22Rv1 (cell line): Measurements from ENCODE around the gene SLC19A1.

Source experiments
- ZFX ChIP-seq: fragments of 450-650 bp; IDR thresholded peaks from 2 replicates; pipeline ENCODE4 v1.6.1; 2017; ENCODE audit warnings: antibody characterized with exemption, borderline replicate concordance
- TF ChIP-seq, protein P1 (sequence below): fragments of 450-650 bp; IDR thresholded peaks from 2 replicates; pipeline ENCODE4 v1.5.1; 2017; ENCODE audit warnings: mild to moderate bottlenecking

DNA sequence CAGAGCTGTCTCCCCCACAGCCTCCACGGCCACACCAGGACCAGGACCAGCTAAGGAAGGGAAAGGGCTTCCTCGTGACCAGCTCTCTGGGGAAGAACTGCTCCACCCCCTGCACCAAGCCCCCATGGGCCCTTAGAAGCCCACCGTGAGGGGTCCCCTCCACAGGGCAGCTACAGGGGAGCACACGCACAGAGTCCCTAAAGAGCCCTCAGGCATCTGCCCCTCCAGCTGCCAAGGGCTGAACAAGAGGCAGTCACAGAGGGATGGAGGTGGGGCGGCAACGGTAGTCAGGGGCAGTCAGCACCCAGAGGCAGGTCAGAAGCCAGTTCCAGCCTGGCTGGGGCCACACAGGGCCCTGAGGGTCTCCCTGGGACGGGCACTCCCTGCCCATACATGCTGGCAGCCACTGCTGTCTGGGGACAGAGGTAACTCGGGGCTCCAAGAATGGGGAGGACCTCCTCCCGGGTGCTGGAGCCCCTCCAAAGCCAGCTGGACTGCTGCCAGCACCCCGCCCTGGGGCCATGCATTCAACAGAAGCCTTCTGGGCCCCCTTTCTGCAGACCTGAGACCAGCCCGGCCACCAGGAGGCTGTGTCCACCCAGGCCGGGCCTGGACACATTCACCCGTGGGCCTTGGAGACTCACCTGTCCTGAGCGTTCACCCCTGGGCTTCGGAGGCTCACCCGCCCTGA is 18.7 kb downstream of the SLC19A1 start:
- TF ChIP-seq, protein P1, sequence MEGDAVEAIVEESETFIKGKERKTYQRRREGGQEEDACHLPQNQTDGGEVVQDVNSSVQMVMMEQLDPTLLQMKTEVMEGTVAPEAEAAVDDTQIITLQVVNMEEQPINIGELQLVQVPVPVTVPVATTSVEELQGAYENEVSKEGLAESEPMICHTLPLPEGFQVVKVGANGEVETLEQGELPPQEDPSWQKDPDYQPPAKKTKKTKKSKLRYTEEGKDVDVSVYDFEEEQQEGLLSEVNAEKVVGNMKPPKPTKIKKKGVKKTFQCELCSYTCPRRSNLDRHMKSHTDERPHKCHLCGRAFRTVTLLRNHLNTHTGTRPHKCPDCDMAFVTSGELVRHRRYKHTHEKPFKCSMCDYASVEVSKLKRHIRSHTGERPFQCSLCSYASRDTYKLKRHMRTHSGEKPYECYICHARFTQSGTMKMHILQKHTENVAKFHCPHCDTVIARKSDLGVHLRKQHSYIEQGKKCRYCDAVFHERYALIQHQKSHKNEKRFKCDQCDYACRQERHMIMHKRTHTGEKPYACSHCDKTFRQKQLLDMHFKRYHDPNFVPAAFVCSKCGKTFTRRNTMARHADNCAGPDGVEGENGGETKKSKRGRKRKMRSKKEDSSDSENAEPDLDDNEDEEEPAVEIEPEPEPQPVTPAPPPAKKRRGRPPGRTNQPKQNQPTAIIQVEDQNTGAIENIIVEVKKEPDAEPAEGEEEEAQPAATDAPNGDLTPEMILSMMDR = no peak
- no peak for TF ChIP-seq ZFX
